GM18520 (cell line): ENCODE results near the gene TCOF1.

ENCODE experiments used
- ATAC-seq: cut with Tn5 transposase; IDR thresholded peaks from one replicate; pipeline ENCODE4 v1.9.1; 2021; ENCODE audit not compliant: unreplicated experiment

Gene TCOF1

DNA sequence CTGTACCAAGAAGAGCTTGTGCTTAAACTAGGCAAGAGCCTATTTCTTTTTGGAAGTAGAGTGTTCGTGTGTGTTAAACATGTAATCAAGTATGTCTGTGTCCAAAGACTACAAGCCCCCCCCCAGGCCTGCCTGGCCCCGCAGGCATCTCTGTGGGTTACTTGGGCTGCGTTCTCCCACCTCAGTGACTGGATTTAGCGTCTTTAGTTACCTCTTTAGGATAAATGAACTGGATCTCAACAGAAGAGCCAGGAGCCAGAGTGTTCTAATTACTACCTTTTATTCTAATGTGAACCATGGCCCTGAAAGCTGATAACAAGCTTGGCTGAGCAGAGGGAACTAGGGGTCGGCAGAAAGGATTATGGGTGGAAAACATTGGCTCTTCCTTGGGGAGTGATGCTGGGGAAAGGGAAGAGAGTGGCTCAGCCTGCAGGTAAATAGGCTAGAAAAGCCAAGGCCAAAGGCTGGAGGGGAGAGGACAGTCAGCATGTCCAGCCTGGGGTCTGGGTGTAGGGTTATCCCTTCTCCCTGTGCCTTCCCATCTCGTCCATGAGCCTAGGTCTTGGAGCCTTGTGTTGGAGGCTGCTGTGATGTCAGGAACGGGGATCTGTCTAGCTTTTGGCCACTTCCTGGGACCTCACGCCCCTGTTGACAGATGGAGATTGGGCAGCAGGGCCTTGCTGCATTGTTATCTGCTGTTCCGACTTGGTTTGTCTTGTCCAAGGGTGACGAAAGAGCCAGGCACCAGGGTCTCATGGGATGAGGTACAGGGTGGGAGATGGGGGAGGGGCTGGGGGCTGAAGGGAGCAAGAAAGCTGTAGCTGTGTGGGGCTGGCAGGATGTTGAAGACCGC lies 44.1 kb downstream of the TCOF1 start:
- ATAC-seq = no peak

DNA sequence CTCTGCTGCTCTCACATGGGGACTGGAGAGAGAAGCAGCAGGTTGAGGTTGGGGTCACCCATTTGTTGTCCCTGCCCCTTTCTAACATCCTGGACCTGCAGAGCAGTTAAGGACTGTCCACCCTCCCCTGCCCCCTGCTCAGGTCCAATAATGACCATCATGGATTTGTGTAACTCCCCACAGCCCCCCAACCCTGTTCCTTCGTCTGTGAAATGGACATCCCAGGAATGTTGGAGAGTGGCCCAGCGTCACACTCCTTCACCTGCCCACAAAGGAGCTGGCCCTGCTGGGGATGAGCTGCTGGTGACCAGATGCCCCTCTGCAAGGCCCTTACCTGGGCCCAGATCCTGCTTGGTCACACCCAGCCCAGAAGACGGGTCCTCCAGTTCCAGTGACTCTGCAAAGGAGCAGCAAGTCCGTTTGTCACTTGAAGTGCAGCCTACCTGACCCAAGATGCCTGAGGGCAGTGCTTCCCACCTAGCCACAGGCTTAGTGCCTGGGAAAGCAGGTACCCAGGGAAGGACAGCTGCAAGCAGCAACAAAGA lies 44.8 kb downstream of the TCOF1 start:
- no peak for ATAC-seq

DNA sequence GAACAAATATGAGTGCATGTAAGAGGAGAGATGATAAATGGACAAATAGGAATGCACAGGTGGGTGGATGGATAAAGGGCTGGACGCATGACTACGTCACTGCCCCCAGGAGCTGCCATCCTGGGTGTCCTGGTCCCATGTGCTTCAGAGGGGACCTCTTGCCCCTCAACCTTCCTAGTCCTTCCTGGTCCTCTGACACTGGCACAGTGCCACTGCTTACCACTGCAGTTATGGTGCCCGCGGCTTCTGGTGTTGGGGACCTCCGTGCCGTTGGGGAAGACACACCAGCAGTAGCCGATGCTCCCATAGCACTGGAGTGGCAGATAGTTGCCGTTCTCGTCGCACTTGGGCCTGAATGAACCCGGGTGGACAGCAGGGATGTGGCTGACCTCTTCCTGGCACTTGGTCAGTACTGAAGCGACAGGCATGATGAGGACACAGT lies 45.4 kb downstream of the TCOF1 start:
- ATAC-seq = no peak

DNA sequence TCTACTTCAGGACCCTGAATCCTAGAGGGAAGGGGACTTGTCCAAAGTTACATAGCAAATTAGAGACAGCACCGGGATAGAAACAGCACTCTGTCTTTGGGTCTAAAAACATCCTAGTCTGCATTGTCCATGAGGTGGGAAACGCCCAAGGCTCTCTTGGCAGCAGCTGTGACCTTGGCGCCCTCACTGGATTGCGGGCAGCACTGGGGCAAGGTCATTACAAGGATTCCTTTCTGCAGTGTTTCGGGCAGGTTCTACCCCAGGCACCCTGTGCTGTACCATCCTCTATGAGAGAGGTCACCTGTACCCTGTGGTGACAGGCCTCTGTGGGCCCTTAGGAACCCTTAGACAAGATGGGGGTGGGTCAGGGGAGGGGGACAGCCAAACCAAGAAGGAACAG lies 46.6 kb downstream of the TCOF1 start:
- ATAC-seq = no peak

GRCh38 chr5:150404535-150404934 lies 47.0 kb downstream of the TCOF1 start:
- ATAC-seq = no peak

- ATAC-seq = no peak
Measured at GRCh38 chr5:150404941-150405816, 47.7 kb downstream of the TCOF1 start.

DNA sequence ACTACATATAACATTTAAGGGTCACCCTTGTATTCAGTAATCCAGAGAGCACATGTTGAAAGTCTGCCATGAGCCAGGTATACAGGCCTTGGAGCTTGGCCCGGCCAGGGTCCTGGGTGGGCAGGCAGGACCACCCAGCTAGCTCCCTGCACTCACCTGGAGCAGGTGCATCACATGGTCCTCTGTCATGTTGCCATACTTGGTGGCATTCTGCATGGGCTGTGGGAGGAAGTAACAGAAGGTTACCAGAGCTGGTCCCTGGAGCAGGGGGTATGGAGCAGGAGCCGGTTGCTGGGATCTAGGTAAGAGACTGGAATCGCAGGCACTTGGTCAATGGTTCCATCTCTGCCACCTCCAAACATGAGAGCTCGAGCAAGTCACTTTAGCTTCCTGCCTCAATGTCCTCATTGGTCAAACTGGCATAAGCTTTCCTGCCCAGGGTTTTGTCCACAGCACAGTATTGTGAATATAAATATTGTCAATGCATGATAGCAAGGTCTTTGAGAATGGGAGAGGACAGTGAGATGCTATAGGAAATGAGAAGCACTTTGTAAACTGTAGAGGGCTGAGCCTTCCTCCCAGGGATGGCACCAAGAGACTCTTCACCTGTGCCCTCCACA lies 48.7 kb downstream of the TCOF1 start:
- ATAC-seq = no peak

- no peak for ATAC-seq
Measured at GRCh38 chr5:150406723-150407095, 49.2 kb downstream of the TCOF1 start.

- no peak for ATAC-seq
Measured at GRCh38 chr5:150407096-150407720, 49.7 kb downstream of the TCOF1 start.

GRCh38 chr5:150408231-150408943 lies 50.9 kb downstream of the TCOF1 start:
- ATAC-seq = no peak

GRCh38 chr5:150409638-150410523 lies 52.4 kb downstream of the TCOF1 start:
- ATAC-seq = peak; percentile 19

GRCh38 chr5:150410524-150411244 lies 53.2 kb downstream of the TCOF1 start:
- ATAC-seq = no peak

- ATAC-seq = peak; percentile 18
Measured at GRCh38 chr5:150411245-150411979, 53.9 kb downstream of the TCOF1 start.

DNA sequence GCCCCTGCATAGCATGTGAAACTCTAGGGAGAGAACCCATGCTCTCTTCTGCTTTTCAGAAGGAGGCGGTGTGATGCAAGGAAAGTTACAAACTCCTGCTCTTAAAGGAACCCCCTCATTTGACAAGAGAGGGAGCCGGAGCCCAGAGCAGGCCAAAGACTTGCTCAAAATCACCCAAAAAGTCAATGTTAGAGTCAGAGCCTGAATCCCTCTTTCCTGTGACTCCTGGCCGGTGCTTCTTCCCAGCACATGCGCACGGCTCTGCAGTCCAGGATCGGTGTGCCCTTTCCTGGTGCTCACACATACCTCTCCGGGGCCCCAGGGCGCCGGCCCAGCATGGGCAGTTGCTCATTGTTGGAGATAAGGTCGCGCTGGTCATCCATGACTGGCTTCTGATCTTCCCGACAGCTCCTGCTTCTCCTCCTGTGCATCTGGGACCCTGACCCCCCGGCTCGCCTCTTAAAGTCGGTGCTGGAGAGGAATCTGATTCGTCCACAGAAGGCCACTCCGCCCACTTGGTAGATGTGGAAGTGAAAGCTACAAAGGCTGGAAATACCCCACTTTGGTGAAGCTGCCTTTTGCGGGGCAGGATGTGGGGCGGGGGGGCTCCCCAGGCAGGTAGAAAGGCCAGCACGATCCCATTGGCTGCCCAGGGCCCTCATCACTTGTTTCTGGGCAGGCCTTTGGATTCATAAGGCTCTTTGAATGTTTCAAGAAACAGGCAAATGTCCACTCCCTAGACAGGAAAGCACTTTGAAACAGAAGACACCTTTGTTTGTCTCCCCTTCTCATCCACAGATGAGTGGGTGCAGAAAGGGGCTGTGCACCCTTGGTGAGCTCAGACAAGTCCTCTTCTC lies 55.0 kb downstream of the TCOF1 start, which contains the start of gene CD74:
Gene CD74, minus strand, starts transcription at position 592 of the 857 bp plus-strand sequence. Its CDS starts 161 bp downstream, at position 431.
- ATAC-seq = peak; percentile 64

GRCh38 chr5:150413176-150413901 lies 55.8 kb downstream of the TCOF1 start:
- ATAC-seq = no peak
